ENCODE results near the gene SS18.

- no peak for TF ChIP-seq CTCF (conservative IDR thresholded peaks at IDR 0.05)
- TF ChIP-seq EZH2 (IDR thresholded peaks at IDR 0.05; ENCODE audit: low read depth): no peak
Measured at GRCh38 chr18:26133652-26134051, 43.2 kb upstream of the SS18 start, which contains the start of gene PSMA8.

Data from PC-9 (cell line).